NCI-H526 (cell line): Measurements from ENCODE around the gene COPS8.

ENCODE experiments used
- DNase-seq, 2 experiments: peaks; one replicate each; lab custom pipeline; 2025; lab: John Stamatoyannopoulos, UW

Gene COPS8

DNA sequence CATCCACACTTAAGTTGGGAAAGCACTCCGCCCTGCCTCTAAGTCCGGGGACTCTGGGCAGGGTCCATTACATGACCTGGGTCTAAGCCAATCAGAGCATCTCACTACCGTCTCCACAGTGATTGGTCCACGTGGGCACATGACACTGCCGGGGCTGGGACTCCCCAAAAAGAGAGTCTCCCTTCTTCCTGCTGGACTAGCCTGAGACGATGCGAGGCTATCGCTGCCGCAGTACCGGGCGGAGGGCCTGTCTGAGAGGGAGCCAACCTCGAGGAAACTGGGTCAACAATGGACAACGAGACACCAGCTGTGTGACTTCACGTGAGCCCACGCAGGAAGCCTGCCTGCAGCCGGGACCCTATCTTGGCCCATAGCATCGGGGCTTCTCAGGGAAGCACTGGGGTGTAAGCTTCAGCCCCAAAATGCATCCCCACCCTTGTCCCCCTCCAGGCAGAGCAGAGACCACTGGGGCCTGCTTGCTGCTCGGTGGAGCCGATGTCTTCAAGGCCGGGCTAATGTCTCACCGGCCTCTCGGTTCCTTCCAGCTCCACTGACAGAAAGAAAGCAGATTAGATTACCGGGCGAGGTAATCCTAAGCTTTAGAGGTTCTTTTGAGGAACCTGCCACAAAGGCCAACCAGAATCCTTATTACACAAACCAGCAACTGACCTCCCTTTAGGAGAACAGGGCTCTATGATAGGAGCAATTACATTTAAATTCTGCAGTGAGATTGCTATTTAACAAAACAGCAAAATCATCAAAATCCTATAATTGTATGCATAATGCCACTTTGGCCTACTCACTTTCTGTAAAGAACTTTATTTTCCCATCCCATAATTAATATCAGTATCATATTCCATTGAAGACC is 21.3 kb upstream of the COPS8 start:
- DNase-seq = no peak

GRCh38 chr2:237065071-237065377 is 20.7 kb upstream of the COPS8 start:
- DNase-seq = no peak

- no peak for DNase-seq
Observed at GRCh38 chr2:237066396-237066795, 19.3 kb upstream of the COPS8 start.

- DNase-seq = no peak
Observed at GRCh38 chr2:237068005-237068576, 17.6 kb upstream of the COPS8 start.

- peak; percentile 23 to 72 for DNase-seq
Observed at GRCh38 chr2:237072067-237072931, 13.4 kb upstream of the COPS8 start.

- no peak for DNase-seq
Observed at GRCh38 chr2:237073552-237073951, 12.1 kb upstream of the COPS8 start.

DNA sequence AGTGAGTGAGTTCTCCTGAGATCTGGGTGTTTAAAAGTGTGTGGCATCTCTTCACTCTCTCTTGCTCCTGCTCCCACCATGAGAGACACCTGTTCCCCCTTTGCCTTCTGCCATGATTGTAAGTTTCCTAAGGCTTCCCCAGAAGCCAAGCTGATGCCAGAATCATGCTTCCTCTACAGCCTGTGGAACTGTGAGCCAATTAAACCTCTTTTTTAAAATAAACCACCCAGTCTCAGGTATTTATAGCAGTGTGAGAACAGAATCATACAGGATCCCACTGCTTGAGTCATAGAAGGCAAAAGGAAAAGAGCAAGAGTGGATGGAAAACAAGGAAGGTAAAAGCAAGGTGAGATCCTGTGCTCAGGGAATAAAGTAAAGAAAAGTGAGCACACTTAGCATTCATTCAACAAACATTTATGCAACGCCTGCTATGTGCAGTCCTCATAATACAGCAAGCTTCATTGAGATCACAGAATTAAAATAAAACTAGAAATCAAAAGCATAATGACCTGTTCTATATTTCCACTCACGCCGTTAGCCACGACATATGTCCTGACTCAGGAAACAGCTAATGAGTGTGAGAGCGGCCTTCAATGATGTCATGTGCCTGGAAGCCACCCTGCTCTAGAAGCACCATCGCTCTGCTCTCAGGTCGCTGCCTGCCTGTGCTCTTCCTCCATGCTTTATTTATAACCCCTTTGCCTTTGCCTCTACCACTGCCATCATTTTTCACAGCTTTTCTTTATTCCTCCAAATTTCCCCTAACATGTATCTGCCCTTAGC is 11.3 kb upstream of the COPS8 start:
- no peak for DNase-seq

DNA sequence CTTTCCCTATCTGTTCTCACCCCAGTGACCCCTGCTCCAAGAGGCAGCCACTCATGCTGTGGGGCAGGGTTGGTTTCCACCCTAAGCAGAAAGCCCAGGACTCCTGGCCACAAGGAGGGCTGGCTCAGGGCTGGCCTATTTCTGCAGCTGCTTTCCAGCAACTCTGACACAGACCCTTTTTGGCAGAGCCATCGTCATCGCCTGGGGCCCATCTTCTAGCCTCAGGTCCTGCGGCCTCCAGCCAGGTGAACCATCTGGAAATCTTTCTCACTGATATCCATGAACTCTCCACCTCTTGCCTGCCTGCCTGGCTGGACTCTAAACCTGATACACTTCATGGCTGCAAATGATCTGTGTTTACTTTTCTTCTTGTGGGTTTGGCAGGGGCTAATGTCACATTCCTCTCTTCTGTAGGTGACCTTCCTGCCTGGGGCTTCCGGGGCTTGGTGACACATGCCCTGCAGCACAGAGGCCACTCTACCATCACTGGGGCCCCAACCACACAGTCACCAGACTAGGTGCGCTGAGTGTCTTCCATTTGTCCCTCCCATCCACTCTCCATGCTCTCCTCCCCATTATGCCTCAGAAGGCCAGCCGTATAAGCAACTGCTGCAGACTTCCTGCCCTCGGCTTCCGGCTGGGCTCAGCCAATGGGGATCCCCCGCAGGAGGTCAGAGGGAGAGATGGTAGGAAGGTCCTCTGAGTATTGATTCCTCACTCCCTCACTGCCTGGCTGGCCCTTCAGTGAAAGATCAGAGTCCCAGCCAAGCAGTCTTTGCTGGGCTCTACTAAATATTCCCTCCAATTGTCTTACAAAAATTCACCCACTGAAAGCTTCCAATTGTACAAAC is 9.7 kb upstream of the COPS8 start:
- no peak for DNase-seq

DNA sequence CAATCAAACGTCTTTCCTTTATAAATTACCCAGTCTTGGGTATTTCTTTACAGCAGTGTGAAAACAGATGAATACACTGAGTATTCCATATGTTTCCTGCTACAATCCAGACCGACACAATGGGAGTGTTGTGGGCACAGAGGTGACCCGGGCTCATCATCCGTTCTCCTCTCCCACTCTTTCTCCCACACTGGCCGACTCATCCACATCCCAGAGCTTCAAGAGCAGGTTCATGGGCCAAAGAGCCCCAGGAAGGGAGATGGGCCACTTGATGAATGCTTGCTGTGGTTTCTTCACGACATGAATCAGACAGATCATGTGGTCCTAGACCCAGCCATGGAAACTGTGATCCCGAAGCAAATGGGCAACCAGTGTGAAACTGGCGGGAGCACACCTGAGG is 4.1 kb upstream of the COPS8 start:
- no peak for DNase-seq

DNA sequence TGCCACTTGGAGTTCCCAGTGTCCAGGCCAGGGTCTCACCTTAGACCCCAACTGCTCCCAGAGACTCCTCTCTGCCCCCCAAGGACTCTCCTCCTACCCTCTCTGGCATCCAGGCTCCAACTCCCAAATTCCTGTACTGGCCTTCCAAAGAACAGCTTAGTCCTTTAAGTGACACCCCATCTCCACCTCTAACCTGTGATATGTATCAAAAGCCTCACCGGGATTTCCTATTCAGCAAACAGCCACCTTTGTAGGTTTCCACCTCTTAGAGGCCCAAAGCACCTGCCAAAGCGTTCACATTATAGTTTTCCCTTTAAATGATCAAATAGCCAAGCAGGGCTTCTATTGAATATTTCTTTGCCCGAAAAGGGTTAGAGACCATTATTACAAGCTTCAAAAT is 2.7 kb upstream of the COPS8 start:
- DNase-seq = no peak

DNA sequence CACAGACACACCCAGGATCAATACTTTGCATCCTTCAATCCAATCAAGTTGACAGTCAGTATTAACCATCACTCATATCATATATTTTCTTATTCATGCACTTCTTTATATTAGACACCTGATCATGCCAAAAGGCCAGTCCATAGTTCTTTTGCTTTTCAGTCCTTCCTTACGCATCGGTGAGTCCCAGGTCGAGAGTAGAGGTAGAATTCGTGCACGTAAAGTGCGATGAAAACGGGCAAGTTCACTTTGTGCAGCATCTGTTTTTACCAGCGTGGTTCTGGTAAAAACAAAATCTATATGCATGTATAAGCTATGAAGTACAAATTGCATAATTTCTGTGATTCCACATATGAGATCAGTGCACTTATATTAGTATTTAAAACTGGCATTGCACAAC is 1.2 kb upstream of the COPS8 start:
- no peak for DNase-seq

DNA sequence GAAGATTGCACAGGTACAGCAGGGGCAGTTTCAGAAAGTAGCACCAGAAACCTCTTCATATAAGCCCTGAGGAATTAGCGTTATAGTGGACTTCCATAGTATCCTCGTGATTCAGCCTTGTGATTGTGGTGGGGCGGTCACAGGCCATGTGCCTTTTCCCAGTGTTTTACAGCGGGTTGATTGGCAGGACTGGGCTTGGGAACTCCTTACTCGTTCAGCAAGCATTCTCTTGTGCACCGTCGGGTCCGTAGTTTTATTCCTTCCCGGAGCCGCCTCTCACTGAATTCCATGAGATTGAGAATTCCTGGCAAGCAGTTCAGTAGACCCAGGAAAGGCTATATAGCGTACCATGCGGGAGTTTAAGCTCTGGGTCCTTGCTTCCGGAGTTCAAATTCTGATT is 5.2 kb downstream of the COPS8 start:
- no peak for DNase-seq

DNA sequence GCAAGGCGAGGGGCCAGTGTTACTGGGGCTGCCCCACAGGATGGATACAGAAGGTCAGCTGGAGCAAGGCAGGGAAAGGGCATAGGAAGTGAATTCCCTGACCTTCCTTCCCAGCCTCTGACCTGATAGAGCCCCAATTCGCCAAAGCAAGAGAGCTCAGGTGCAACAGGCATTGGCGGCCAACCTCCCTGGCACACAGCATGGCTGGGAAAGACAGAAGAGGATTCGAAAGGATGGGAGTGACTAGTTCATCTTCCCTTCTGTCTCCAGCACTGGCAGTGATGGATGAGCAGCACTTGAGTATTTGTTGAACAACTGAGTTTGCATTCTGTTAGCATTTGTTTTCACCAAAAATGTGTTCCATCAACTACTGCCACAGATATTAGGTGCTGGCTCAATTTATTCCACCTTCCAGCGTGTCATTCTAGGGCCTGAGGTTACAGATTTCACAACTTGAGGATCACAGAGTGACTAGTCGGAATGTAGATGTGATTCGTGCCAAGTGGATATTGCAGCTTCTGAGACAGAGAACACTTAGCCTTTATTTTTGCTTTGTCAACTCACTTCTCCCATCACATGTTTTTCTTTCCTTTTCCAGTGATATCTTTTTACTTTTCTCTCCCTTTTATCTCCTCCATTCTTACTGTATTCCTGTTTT is 6.2 kb downstream of the COPS8 start:
- no peak for DNase-seq

DNA sequence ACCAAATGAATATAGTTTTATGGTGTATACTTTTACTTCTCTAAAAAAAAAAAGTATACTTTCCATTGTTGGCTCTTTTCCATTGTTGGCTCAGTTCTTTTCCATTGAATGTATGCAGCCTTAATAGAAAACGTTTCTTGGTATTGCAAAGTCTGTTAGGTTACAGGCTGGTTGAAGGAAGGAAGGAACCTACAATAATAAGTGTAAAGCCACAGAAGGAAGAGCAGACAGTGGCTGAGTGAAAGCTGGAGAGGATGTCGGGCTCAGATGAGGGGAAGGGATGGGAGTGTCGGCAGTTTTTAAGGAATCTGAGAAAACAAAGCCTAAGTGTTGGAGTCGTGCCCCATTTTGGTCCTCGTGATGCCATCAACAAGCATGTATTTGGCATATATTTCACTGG is 6.8 kb downstream of the COPS8 start:
- no peak for DNase-seq

GRCh38 chr2:237092920-237093781 is 7.5 kb downstream of the COPS8 start:
- peak; percentile 6 to 43 for DNase-seq

- DNase-seq = no peak
Observed at GRCh38 chr2:237096201-237096600, 10.5 kb downstream of the COPS8 start.

DNA sequence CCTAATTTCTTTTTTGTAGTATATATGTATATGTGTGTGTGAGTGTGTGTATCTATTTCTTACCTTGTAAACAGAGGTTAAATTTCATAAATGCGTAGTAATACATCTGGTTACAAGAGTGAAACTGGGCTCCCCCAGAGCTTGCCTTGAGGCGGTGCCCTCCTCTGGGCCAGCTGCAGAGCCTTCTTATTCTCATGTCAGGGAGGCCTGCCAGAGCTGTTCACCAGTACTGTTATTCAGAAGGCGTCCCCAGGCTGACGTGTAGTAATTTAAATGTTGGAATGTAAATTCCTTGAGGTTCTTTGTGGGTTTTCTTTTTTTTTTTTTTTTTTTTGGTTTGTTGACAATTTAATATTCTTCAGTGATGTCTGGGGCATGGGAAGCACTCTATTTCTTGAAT is 11.2 kb downstream of the COPS8 start:
- DNase-seq = no peak

DNA sequence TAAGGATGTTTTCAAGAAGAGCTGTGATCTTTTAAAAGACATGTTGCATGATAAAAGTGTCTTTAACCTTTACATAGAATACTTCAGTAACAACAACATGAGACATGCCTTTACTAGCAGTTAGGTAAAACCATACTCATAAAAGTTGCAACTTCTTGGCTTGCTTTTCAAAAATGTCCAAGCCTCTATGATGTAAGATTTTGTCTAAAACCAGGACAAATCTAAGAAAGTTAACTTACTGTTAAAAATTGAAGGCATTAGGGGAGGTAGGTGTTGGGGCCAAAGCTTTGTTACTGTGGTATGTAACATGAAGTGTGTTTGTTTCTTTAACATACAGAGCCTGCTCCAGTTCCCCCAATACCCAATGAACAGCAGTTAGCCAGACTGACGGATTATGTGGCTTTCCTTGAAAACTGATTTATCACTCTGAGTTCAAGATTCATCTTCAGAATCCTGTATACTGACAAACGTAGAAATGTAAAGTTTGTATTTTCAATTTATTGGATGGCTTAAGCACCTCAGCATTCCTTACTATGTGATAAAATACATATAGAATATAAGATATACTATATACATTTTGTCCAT is 11.7 kb downstream of the COPS8 start:
- DNase-seq = no peak
